H1 (cell line): Measurements from ENCODE around the gene INSYN1. TPM values are rescaled to one million over a fixed set of nuclear protein-coding genes. Genes with fewer than 3 reads are reported as not detected.

Source experiments
- CTCF ChIA-PET: fragments of 300-600 bp; sonication (Branson Sonifier 250); formaldehyde crosslinking; loops from one replicate; lab custom pipeline; 2021; ENCODE audit not compliant: partially characterized antibody; lab: Charles Lee
- POLR2A ChIA-PET: fragments of 300-600 bp; sonication (Branson Sonifier 250); formaldehyde crosslinking; loops from one replicate; lab custom pipeline; 2021; ENCODE audit warnings: inconsistent platforms; ENCODE audit not compliant: partially characterized antibody; lab: Charles Lee
- DNase-seq, 2 experiments: peaks; one replicate each; pipeline versions ENCODE4 v3.0.0 to v3.0.0-alpha.2; 2010 to 2022; ENCODE audit warnings: low spot score in 2 of 2, low read depth in 1 of 2, mixed read lengths in 1 of 2
- FAIRE-seq: peaks from 2 replicates; lab custom pipeline; 2011; peaks lifted over from hg19 to GRCh38; lab: Jason Lieb, UNC
- H2AFZ ChIP-seq: 2 replicates; pipeline ENCODE4 v1.8.1; 2012; ENCODE audit warnings: low read length, inconsistent platforms
- H2AK5ac ChIP-seq: 2 replicates; pipeline ENCODE4 v1.6.1; 2013; ENCODE audit warnings: low read depth, low read length
- H2BK120ac ChIP-seq: replicated peaks from 2 replicates; pipeline ENCODE3; 2013; ENCODE audit warnings: low read depth, low read length, inconsistent platforms
- H2BK12ac ChIP-seq: 2 replicates; pipeline ENCODE4 v1.6.1; 2013; ENCODE audit warnings: low read depth, low read length
- H2BK15ac ChIP-seq: 2 replicates; pipeline ENCODE4 v1.6.1; 2013; ENCODE audit warnings: low read length
- H2BK20ac ChIP-seq: 2 replicates; pipeline ENCODE4 v1.6.1; 2013; ENCODE audit warnings: low read length
- H2BK5ac ChIP-seq: 2 replicates; pipeline ENCODE4 v1.6.1; 2013; ENCODE audit warnings: low read depth, low read length
- H3K14ac ChIP-seq: 2 replicates; pipeline ENCODE4 v1.6.1; 2013; ENCODE audit warnings: inconsistent platforms; ENCODE audit not compliant: insufficient read length
- H3K18ac ChIP-seq: 2 replicates; pipeline ENCODE4 v1.6.1; 2013; ENCODE audit warnings: low read length; ENCODE audit errors: extremely low read depth
- H3K23ac ChIP-seq: 2 replicates; pipeline ENCODE4 v1.6.1; 2013; ENCODE audit warnings: inconsistent platforms; ENCODE audit not compliant: insufficient read length
- H3K23me2 ChIP-seq: 2 replicates; pipeline ENCODE4 v1.6.1; 2013; ENCODE audit warnings: low read depth, low read length
- H3K27ac ChIP-seq: 2 replicates; pipeline ENCODE4 v1.6.1; 2011; ENCODE audit warnings: low read depth, low read length, inconsistent platforms
- H3K27me3 ChIP-seq, 4 experiments: replicated peaks in 1 of 4; 1 replicate in 1 of 4; 2 replicates in 3 of 4; pipeline versions ENCODE4 v1.6.1 to v1.8.1; 2011 to 2013; ENCODE audit warnings: low read length in 3 of 4, mild to moderate bottlenecking in 3 of 4, inconsistent platforms in 2 of 4, mixed read lengths in 2 of 4, moderate library complexity in 1 of 4; ENCODE audit not compliant: control insufficient read depth in 3 of 4, insufficient read depth in 3 of 4; ENCODE audit errors: extremely low read depth in 1 of 4
- H3K36me3 ChIP-seq, 4 experiments: 2 replicates each; pipeline versions ENCODE4 v1.6.1 to v1.8.1; 2011 to 2013; ENCODE audit warnings: mild to moderate bottlenecking in 4 of 4, low read length in 3 of 4, moderate library complexity in 2 of 4, control low read depth in 1 of 4, inconsistent platforms in 1 of 4; ENCODE audit not compliant: insufficient read depth in 4 of 4, control insufficient read depth in 2 of 4
- H3K4ac ChIP-seq: replicated peaks from 2 replicates; pipeline ENCODE3; 2013; ENCODE audit warnings: low read length, low read depth, mixed read lengths, inconsistent platforms; ENCODE audit not compliant: insufficient read length
- H3K4me1 ChIP-seq, 4 experiments: replicated peaks in 1 of 4; 1 replicate in 1 of 4; 2 replicates in 3 of 4; pipeline versions ENCODE4 v1.6.1 to v1.8.1; 2011 to 2013; ENCODE audit warnings: low read length in 3 of 4, inconsistent platforms in 2 of 4, mixed read lengths in 1 of 4; ENCODE audit not compliant: insufficient read depth in 4 of 4, control insufficient read depth in 3 of 4
- H3K4me2 ChIP-seq, 2 experiments: 2 replicates each; pipeline versions ENCODE4 v1.6.1 to v1.8.1; 2011 to 2013; ENCODE audit warnings: low read depth in 2 of 2, low read length in 2 of 2, control low read depth in 1 of 2, inconsistent platforms in 1 of 2, mild to moderate bottlenecking in 1 of 2; ENCODE audit not compliant: insufficient read depth in 1 of 2
- H3K4me3 ChIP-seq, 4 experiments: fragments of 200-600, 300-600 bp in 1 of 4; sonication (generic), shearing (Covaris generic), sonication (Bioruptor Twin) in 1 of 4; 2 replicates each; pipeline versions ENCODE4 v1.5.1 to v1.8.1; 2011 to 2016; ENCODE audit warnings: low read length in 4 of 4, low read depth in 3 of 4, control low read depth in 2 of 4, inconsistent platforms in 2 of 4, mild to moderate bottlenecking in 2 of 4, mixed read lengths in 1 of 4, moderate library complexity in 1 of 4; ENCODE audit not compliant: insufficient read depth in 2 of 4; ENCODE audit errors: extremely low read depth in 1 of 4
- H3K56ac ChIP-seq: replicated peaks from 2 replicates; pipeline ENCODE3; 2013; ENCODE audit warnings: low read depth, mild to moderate bottlenecking, mixed read lengths, low read length, inconsistent platforms; ENCODE audit not compliant: insufficient read length
- H3K79me1 ChIP-seq: 2 replicates; pipeline ENCODE4 v1.6.1; 2013; ENCODE audit warnings: low read depth, low read length, control low read depth
- H3K79me2 ChIP-seq, 2 experiments: 2 replicates each; pipeline versions ENCODE4 v1.6.1 to v1.8.1; 2012 to 2013; ENCODE audit warnings: low read length in 2 of 2, mild to moderate bottlenecking in 2 of 2, inconsistent platforms in 1 of 2; ENCODE audit not compliant: insufficient read depth in 2 of 2, control insufficient read depth in 1 of 2
- H3K9ac ChIP-seq, 4 experiments: replicated peaks in 1 of 4; 1 replicate in 1 of 4; 2 replicates in 3 of 4; pipeline versions ENCODE4 v1.6.1 to v1.8.1; 2011 to 2013; ENCODE audit warnings: low read depth in 3 of 4, low read length in 3 of 4, control low read depth in 2 of 4, mild to moderate bottlenecking in 2 of 4, moderate library complexity in 2 of 4, inconsistent platforms in 1 of 4; ENCODE audit errors: extremely low read depth in 1 of 4
- H3K9me3 ChIP-seq, 2 experiments: 2 replicates each; pipeline versions ENCODE4 v1.6.1 to v1.8.1; 2012 to 2013; ENCODE audit warnings: mild to moderate bottlenecking in 2 of 2, moderate library complexity in 2 of 2, control low read depth in 1 of 2, inconsistent platforms in 1 of 2, low read depth in 1 of 2, low read length in 1 of 2, mixed read lengths in 1 of 2; ENCODE audit not compliant: insufficient read depth in 2 of 2
- H4K20me1 ChIP-seq, 2 experiments: replicated peaks in 1 of 2; 2 replicates each; pipeline versions ENCODE3 to v1.8.1; 2011 to 2013; ENCODE audit warnings: inconsistent platforms in 2 of 2, low read length in 2 of 2, mild to moderate bottlenecking in 1 of 2; ENCODE audit not compliant: insufficient read depth in 2 of 2, control insufficient read depth in 1 of 2
- H4K5ac ChIP-seq: 2 replicates; pipeline ENCODE4 v1.6.1; 2013; ENCODE audit warnings: low read length, low read depth, mixed read lengths, inconsistent platforms; ENCODE audit not compliant: insufficient read length
- H4K8ac ChIP-seq: 2 replicates; pipeline ENCODE4 v1.8.0; 2013; ENCODE audit warnings: mild to moderate bottlenecking, moderate library complexity, low read length, inconsistent platforms; ENCODE audit not compliant: insufficient read depth; ENCODE audit errors: extremely low read depth
- H4K91ac ChIP-seq: replicated peaks from 2 replicates; pipeline ENCODE3; 2013; ENCODE audit warnings: low read length, mixed read lengths, inconsistent platforms; ENCODE audit not compliant: insufficient read length
- ASH2L ChIP-seq: fragments of 200-600, 300-600 bp; sonication (generic); IDR thresholded peaks from one replicate; pipeline ENCODE4 v1.7.1; 2017; ENCODE audit warnings: low read length
- CHD1 ChIP-seq: IDR thresholded peaks from 2 replicates; pipeline ENCODE4 v1.6.1; 2012; ENCODE audit warnings: low read depth, low read length, improper control_type of control experiment
- EZH2 ChIP-seq: fragments of 200-600 bp; sonication (generic); IDR thresholded peaks from 2 replicates; pipeline ENCODE4 v1.7.1; 2012; ENCODE audit warnings: low read depth, mild to moderate bottlenecking, moderate library complexity, low read length, inconsistent platforms; ENCODE audit not compliant: severe bottlenecking
- JUND ChIP-seq: IDR thresholded peaks from 2 replicates; pipeline ENCODE4 v1.6.1; 2011; ENCODE audit warnings: mild to moderate bottlenecking, improper control_type of control experiment, low read length
- MAFK ChIP-seq: IDR thresholded peaks from 2 replicates; pipeline ENCODE4 v1.6.1; 2012; ENCODE audit warnings: low read depth, mild to moderate bottlenecking, improper control_type of control experiment, low read length
- RNF2 ChIP-seq: fragments of 200-900, 300-1000 bp; sonication (generic); IDR thresholded peaks from 2 replicates; pipeline ENCODE4 v1.7.1; 2016; ENCODE audit warnings: borderline replicate concordance, low read depth, mild to moderate bottlenecking, antibody characterized with exemption, low read length; ENCODE audit not compliant: poor library complexity, severe bottlenecking; ENCODE audit errors: missing control alignments
- TCF12 ChIP-seq: IDR thresholded peaks from 2 replicates; pipeline ENCODE4 v1.6.1; 2011; ENCODE audit warnings: low read depth, mild to moderate bottlenecking, low read length
- TEAD4 ChIP-seq: IDR thresholded peaks from 2 replicates; pipeline ENCODE4 v1.6.1; 2012; ENCODE audit warnings: low read depth, low read length, inconsistent platforms, mixed read lengths
- WGBS, 2 experiments: shearing (Covaris generic) in 1 of 2; methylation state at CpG; one replicate each; pipeline versions ENCODE4 v1.1.6 to v1.1.7; 2013 to 2015; ENCODE audit warnings: low lambda C conversion rate in 2 of 2, mixed read lengths in 2 of 2, inconsistent platforms in 1 of 2, low coverage in 1 of 2, missing lambda C conversion rate in 1 of 2; ENCODE audit not compliant: insufficient replicate concordance in 2 of 2, insufficient coverage in 1 of 2, insufficient read length in 1 of 2; ENCODE audit errors: extremely low coverage in 1 of 2, missing lambda C conversion rate in 1 of 2; 5-methylcytosine and 5-hydroxymethylcytosine counted together
- polyA plus RNA-seq, 7 experiments: library from polyadenylated mRNA; depleted of rRNA in 3 of 7; stranded (reverse) in 5 of 7; unstranded in 2 of 7; fragments of >200 nt in 5 of 7; fragments of 200-250 nt in 2 of 7; gene quantifications; 1 replicate in 5 of 7; 2 replicates in 1 of 7; 4 replicates in 1 of 7; pipeline versions ENCODE4 v1.2.1 to v1.2.3, GENCODE V29; 2011 to 2013; ENCODE audit warnings: missing spikeins in 2 of 7, mixed read lengths in 2 of 7
- total RNA-seq: library from RNA; stranded (reverse); fragmentation: NEBNext Ultra II Directional; extraction: Animal tissue kit (Norgen Biotek cat#: 25700); gene quantifications from 2 replicates; pipeline ENCODE4 v1.2.1, GENCODE V29; 2021
- TF ChIP-seq, protein P1 (sequence below): IDR thresholded peaks from 2 replicates; pipeline ENCODE4 v1.6.1; 2012; ENCODE audit warnings: inconsistent platforms

The INSYN1 gene
- total and polyA plus RNA-seq, 2 of the 8 experiments (the other 6 are each of a cell fraction or from before 2014, with no cell fraction given): 7.2 to 10.2 TPM

DNA sequence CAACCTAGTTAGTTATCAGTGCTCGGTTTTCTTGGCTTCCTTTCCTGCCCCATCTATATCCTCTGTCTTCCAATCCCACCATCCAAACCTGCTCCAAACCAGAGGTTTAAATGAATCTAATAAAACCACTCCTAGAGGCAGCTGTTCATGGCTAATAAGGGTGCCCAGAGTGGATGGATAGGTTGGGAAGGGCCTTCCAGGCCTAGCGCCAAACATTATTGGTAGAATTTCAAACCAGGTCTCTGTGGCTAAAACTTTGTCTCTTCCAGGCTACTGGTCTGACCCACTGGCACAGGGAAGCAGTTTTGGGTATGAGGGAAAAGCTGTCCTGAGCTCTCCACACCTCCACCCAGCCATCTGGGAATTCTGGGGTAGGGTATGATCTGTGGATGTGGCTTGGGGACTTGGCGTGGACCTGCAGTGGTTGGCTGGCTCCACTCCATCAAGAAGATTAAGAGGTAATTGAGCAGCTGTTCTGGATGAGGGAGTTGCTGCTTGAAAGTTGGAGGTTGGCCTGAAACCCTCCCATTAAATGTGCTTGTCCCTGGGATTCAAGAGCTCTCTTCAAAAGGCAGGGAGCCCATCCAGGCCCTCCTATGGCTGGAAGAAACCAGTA, 29.3 kb upstream of the INSYN1 start:
- Histone ChIP-seq H2AFZ (no peak overlapping the region), H2BK15ac (no peak overlapping the region), H4K20me1 (no peaks in the 10 kb centered on the region), H3K79me2 (no peaks in the 10 kb centered on the region), H4K91ac (no peak overlapping the region), H3K27me3 (no peaks in the 10 kb centered on the region), H3K18ac (no peak overlapping the region), H2BK120ac (no peak overlapping the region), H3K9me3 (no peaks in the 10 kb centered on the region), H3K9ac (no peak overlapping the region), H2BK20ac (0 out of 2 replicates have a peak overlapping the region, but pooled peaks have one; percentile 72), H3K4me1 (peaks cover 16 to 35% (median 23%) of the 10 kb centered on the region in 4 experiments), H3K4ac (no peak overlapping the region), H3K23me2 (no peaks in the 10 kb centered on the region), H3K23ac (no peak overlapping the region), H2BK5ac (no peak overlapping the region), H3K14ac (no peak overlapping the region), H3K4me3 (no peak overlapping the region), H3K79me1 (no peaks in the 10 kb centered on the region), H4K8ac (no peak overlapping the region), H3K36me3 (no peaks in the 10 kb centered on the region), H3K56ac (no peak overlapping the region), H3K27ac (no peak overlapping the region), H2BK12ac (peak overlapping the region; percentile 75; the same call in 1 of the 2 replicates), H2AK5ac (no peak overlapping the region), H4K5ac (no peak overlapping the region), H3K4me2 (no peak overlapping the region)
- TF ChIP-seq JUND (no peak), TCF12 (no peak), ASH2L (no peak), MAFK (no peak), EZH2 (no peak), RNF2 (no peak), CHD1 (no peak), TEAD4 (no peak)
- TF ChIP-seq, protein P1, sequence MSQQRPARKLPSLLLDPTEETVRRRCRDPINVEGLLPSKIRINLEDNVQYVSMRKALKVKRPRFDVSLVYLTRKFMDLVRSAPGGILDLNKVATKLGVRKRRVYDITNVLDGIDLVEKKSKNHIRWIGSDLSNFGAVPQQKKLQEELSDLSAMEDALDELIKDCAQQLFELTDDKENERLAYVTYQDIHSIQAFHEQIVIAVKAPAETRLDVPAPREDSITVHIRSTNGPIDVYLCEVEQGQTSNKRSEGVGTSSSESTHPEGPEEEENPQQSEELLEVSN: no peak
- 82% methylated on average over 3 of the region's 3 CpGs; no CpG with 5 or more reads in 1 of the 2 experiments for WGBS, 2 experiments
- CTCF ChIA-PET: interaction anchor here (0.9 to 5.8 kb wide), 22 partner anchors 9 to 146 kb away, joined by 3 to 60 read pairs (median 7); partner anchors contain the start of gene INSYN1
- POLR2A ChIA-PET: interaction anchor here (1.4 kb wide), 1 partner anchor 15 kb away, joined by 3 read pairs; no protein-coding TSS in a partner anchor
- DNase-seq (no peak), FAIRE-seq (no peak)
